ENCODE data around the gene CEP89.

GRCh38 chr19:32916969-32917615, 54.7 kb downstream of the CEP89 start:
- no peak for TF ChIP-seq CTCF (IDR thresholded peaks at IDR 0.05)
- TF ChIP-seq EP300 (IDR thresholded peaks at IDR 0.05), result no peak
